ENCODE data around the gene ACTG2.

Gene ACTG2

GRCh38 chr2:73894877-73895276 is 2.1 kb downstream of the ACTG2 start:
- no peak for TF ChIP-seq ZFX (IDR thresholded peaks at IDR 0.05)
- TF ChIP-seq, protein P1, sequence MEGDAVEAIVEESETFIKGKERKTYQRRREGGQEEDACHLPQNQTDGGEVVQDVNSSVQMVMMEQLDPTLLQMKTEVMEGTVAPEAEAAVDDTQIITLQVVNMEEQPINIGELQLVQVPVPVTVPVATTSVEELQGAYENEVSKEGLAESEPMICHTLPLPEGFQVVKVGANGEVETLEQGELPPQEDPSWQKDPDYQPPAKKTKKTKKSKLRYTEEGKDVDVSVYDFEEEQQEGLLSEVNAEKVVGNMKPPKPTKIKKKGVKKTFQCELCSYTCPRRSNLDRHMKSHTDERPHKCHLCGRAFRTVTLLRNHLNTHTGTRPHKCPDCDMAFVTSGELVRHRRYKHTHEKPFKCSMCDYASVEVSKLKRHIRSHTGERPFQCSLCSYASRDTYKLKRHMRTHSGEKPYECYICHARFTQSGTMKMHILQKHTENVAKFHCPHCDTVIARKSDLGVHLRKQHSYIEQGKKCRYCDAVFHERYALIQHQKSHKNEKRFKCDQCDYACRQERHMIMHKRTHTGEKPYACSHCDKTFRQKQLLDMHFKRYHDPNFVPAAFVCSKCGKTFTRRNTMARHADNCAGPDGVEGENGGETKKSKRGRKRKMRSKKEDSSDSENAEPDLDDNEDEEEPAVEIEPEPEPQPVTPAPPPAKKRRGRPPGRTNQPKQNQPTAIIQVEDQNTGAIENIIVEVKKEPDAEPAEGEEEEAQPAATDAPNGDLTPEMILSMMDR (conservative IDR thresholded peaks at IDR 0.05), result no peak

DNA sequence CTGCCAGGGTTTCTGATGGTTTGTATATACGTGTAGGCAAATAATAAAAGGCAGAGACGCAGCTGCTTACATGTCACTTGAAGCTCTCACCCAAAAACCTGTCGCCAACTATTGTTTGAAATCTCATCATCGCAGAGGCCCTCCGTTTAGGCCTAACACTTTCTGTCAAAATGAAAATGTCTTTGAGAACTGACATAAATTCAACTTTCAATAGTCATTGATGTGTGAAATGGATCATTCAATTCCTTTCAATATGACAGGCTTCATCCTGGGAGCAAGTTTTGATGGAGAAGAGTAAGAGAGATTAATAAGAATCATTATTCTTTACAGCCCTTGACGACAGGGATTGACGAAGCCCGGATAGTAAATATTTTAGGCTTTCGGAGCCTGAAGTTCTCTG is 2.7 kb downstream of the ACTG2 start:
- no peak overlapping the region for H3K27ac ChIP-seq
- TF ChIP-seq, protein P1 (conservative IDR thresholded peaks at IDR 0.05), result no peak
- TF ChIP-seq ZFX (IDR thresholded peaks at IDR 0.05), result no peak

More at GRCh38 chr2:73894877-73895276, 2.1 kb downstream of the ACTG2 start:
- H3K27ac ChIP-seq, result no peak overlapping the region

DNA sequence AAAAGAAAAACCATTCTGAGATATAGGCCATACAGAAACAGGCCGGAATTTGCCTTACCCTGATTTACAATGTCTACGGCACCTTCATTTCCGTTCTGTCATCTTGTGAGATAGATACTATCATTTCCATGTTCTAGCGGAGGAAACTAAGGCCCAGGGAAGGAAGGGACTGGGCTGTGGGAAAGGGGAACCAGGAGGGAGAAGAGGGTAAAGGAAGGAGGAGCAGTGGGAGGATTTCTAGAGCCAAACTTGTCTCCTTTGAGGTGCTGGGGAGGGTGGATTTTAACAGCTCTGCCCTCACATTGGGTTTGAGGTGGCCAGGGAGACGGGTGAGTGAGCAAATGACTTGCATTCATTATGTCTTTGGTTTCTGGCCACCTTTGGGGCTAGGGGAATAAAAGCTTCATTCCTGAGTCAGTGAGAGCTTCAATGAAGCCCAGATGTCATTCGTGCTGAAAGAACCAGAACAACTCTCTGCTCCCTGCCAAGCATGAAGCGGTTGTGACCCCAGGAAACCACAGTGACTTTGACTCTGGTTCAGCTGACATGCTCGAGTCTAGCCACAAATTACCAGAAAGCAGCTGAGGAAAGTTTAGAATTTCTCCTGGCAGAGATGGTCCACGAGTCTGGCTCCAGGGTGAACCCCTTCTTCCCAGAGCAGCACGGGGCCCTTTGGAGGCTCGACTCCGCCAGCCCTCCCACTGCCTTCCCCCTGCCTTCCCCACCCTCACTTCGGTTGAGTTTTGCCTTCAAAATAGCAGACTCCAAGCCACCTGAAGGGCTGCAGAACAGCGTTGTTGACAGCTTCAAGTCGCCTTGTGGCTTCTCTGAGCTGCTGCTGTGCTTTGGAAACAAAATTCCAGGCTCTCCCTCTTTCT is 3.8 kb downstream of the ACTG2 start:
- H3K27ac ChIP-seq, result no peak overlapping the region
- no peak for TF ChIP-seq ZFX (IDR thresholded peaks at IDR 0.05)
- TF ChIP-seq, protein P1 (conservative IDR thresholded peaks at IDR 0.05), result no peak

- TF ChIP-seq, protein P1 (conservative IDR thresholded peaks at IDR 0.05), result no peak
- TF ChIP-seq ZFX (IDR thresholded peaks at IDR 0.05), result no peak
- no peak overlapping the region for H3K27ac ChIP-seq
Measured at GRCh38 chr2:73897240-73897583, 4.4 kb downstream of the ACTG2 start.

DNA sequence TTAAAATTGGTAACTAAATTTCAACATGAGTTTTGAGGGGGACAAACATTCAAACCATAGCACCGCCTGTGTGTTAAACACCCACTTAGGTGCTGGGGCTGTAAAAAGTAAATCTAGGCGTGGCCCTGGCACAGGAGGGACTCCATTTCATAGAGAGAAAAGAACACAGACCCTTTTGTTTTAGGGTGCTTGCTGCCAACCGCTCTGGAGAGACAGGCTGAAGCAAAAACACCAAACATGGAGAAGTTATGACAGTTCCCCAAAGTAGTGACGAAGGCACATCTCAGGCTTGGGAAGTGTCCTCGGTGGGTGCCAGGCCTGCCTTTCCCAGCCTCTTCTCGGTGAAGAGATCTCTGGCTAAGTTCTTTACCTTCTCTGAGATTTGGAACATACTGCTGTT is 5.1 kb downstream of the ACTG2 start:
- H3K27ac ChIP-seq, result no peak overlapping the region
- TF ChIP-seq, protein P1 (conservative IDR thresholded peaks at IDR 0.05), result no peak
- no peak for TF ChIP-seq ZFX (IDR thresholded peaks at IDR 0.05)

GRCh38 chr2:73899801-73900336 is 7.1 kb downstream of the ACTG2 start:
- TF ChIP-seq, protein P1 (conservative IDR thresholded peaks at IDR 0.05), result no peak
- no peak for TF ChIP-seq ZFX (IDR thresholded peaks at IDR 0.05)
- H3K27ac ChIP-seq, result no peak overlapping the region

DNA sequence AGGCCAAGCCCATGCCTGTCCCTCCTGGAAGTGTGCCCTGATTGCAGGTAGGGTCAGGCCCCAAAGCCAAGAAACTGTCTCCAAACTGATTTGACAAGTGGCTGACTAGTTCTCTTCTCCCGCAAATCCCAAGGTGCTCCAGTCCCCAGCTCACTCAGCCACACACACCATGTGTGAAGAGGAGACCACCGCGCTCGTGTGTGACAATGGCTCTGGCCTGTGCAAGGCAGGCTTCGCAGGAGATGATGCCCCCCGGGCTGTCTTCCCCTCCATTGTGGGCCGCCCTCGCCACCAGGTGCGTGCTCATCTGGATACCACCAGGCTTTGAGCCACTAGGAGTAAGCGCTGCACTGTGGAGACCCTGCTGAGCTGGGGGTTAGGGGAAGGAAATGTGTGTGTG is 8.3 kb downstream of the ACTG2 start:
- TF ChIP-seq, protein P1 (conservative IDR thresholded peaks at IDR 0.05), result no peak
- TF ChIP-seq ZFX (IDR thresholded peaks at IDR 0.05), result no peak
- H3K27ac ChIP-seq, result no peak overlapping the region

Measured in C4-2B (cell line).